H1 (cell line): ENCODE measurements around the gene DDX41. TPM values are rescaled to one million over a fixed set of nuclear protein-coding genes. Genes with fewer than 3 reads are reported as not detected.

Source experiments
- CHD2 ChIP-seq: IDR thresholded peaks from 2 replicates; pipeline ENCODE4 v1.6.1; 2012; ENCODE audit warnings: low read length, improper control_type of control experiment
- CHD7 ChIP-seq: fragments of 300-600 bp; sonication (generic); IDR thresholded peaks from 2 replicates; pipeline ENCODE4 v1.7.1; 2012; ENCODE audit warnings: low read length, moderate library complexity, mild to moderate bottlenecking, inconsistent platforms; ENCODE audit not compliant: insufficient replicate concordance
- CREB1 ChIP-seq: IDR thresholded peaks from 2 replicates; pipeline ENCODE4 v1.6.1; 2012; ENCODE audit warnings: inconsistent platforms
- E2F6 ChIP-seq: IDR thresholded peaks from 2 replicates; pipeline ENCODE4 v1.6.1; 2012; ENCODE audit warnings: inconsistent platforms
- PHF8 ChIP-seq: fragments of 200-600 bp; sonication (generic); conservative IDR thresholded peaks from 2 replicates; pipeline ENCODE4 v1.7.1; 2012; ENCODE audit warnings: low read depth, mild to moderate bottlenecking, inconsistent platforms, low read length, moderate library complexity
- RXRA ChIP-seq: IDR thresholded peaks from 2 replicates; pipeline ENCODE4 v1.6.1; 2011; ENCODE audit warnings: low read depth, mild to moderate bottlenecking, low read length, moderate library complexity; ENCODE audit not compliant: insufficient read depth
- SP1 ChIP-seq: IDR thresholded peaks from 2 replicates; pipeline ENCODE4 v1.6.1; 2011; ENCODE audit warnings: low read depth, low read length
- USF2 ChIP-seq: IDR thresholded peaks from 2 replicates; pipeline ENCODE4 v1.6.1; 2011; ENCODE audit warnings: low read length, improper control_type of control experiment
- polyA plus RNA-seq, 7 experiments: library from polyadenylated mRNA; depleted of rRNA in 3 of 7; stranded (reverse) in 5 of 7; unstranded in 2 of 7; fragments of >200 nt in 5 of 7; fragments of 200-250 nt in 2 of 7; gene quantifications; 1 replicate in 5 of 7; 2 replicates in 1 of 7; 4 replicates in 1 of 7; pipeline versions ENCODE4 v1.2.1 to v1.2.3, GENCODE V29; 2011 to 2013; ENCODE audit warnings: missing spikeins in 2 of 7, mixed read lengths in 2 of 7
- total RNA-seq: library from RNA; stranded (reverse); fragmentation: NEBNext Ultra II Directional; extraction: Animal tissue kit (Norgen Biotek cat#: 25700); gene quantifications from 2 replicates; pipeline ENCODE4 v1.2.1, GENCODE V29; 2021

DDX41 gene
- total and polyA plus RNA-seq, 2 of the 8 experiments (the other 6 are each of a cell fraction or from before 2014, with no cell fraction given): 102 to 135 TPM

- TF ChIP-seq E2F6: no peak
- no peak for TF ChIP-seq PHF8
- TF ChIP-seq RXRA: no peak
- no peak for TF ChIP-seq CHD2
- no peak for TF ChIP-seq SP1
- TF ChIP-seq CREB1: no peak
- TF ChIP-seq CHD7: no peak
- no peak for TF ChIP-seq USF2
Observed at GRCh38 chr5:177490311-177490991, 26.3 kb downstream of the DDX41 start (continued).
